Activated CD8-positive, alpha-beta memory T cell treated with anti-CD3 and anti-CD28 coated beads for 4 hours (primary cell): Measurements from ENCODE around the gene SLC9C2.
"Not testable (repeated sequence)": the region's sequence is repeated elsewhere in the genome, so short reads cannot be mapped to it uniquely, and the experiment has no call there.

Source experiments
- DNase-seq, 2 donors: peaks; one replicate each; pipeline ENCODE4 v3.0.0-alpha.2; 2020; ENCODE audit warnings: low read depth in 2 of 2

Gene SLC9C2

GRCh38 chr1:173603056-173603591 is at the start of gene SLC9C2:
Gene SLC9C2, minus strand, starts transcription at chr1:173603072. Its CDS starts 1,296 bp downstream, at chr1:173601776.
- no peak for DNase-seq

GRCh38 chr1:173648880-173649605 is 46.2 kb upstream of the SLC9C2 start:
- no peak for DNase-seq

- DNase-seq = no peak
These were observed 43.8 kb upstream of the SLC9C2 start for GRCh38 chr1:173646656-173647055.

- not testable (repeated sequence) for DNase-seq
These were observed 39.7 kb upstream of the SLC9C2 start for GRCh38 chr1:173642450-173643139.

- DNase-seq = no peak
These were observed 36.2 kb upstream of the SLC9C2 start for GRCh38 chr1:173639102-173639501.

- DNase-seq = no peak
These were observed 35.5 kb upstream of the SLC9C2 start for GRCh38 chr1:173638043-173639021.

GRCh38 chr1:173637236-173638042 is 34.6 kb upstream of the SLC9C2 start:
- not testable (repeated sequence) for DNase-seq

- no peak for DNase-seq
These were observed 32.2 kb upstream of the SLC9C2 start, which contains the start of gene TEX50 for GRCh38 chr1:173635116-173635515. Gene TEX50, plus strand, starts transcription at chr1:173635338. Its CDS starts 184 bp downstream, at chr1:173635522.

GRCh38 chr1:173628888-173629287 is 26.0 kb upstream of the SLC9C2 start:
- DNase-seq = no peak

GRCh38 chr1:173627269-173627668 is 24.4 kb upstream of the SLC9C2 start:
- no peak for DNase-seq

GRCh38 chr1:173616859-173617258 is 14.0 kb upstream of the SLC9C2 start:
- no peak for DNase-seq

GRCh38 chr1:173613086-173613485 is 10.2 kb upstream of the SLC9C2 start:
- not testable (repeated sequence) for DNase-seq

- DNase-seq = no peak
These were observed 5.8 kb upstream of the SLC9C2 start for GRCh38 chr1:173608503-173609216.

GRCh38 chr1:173601588-173601987 is 1.3 kb downstream of the SLC9C2 start:
- DNase-seq = no peak

GRCh38 chr1:173596097-173596825 is 6.6 kb downstream of the SLC9C2 start:
- no peak for DNase-seq

GRCh38 chr1:173591138-173591537 is 11.7 kb downstream of the SLC9C2 start:
- DNase-seq = not testable (repeated sequence)

GRCh38 chr1:173590557-173590956 is 12.3 kb downstream of the SLC9C2 start:
- no peak for DNase-seq

- DNase-seq = no peak
These were observed 21.3 kb downstream of the SLC9C2 start for GRCh38 chr1:173581383-173582079.

GRCh38 chr1:173580658-173581057 is 22.2 kb downstream of the SLC9C2 start:
- DNase-seq = no peak
